Neural progenitor cell (in vitro differentiated cells): ENCODE measurements around the gene MAP4K2.

Experiments
- CTCF ChIP-seq: fragments of 200-600 bp; sonication (generic); IDR thresholded peaks from 2 replicates; pipeline ENCODE4 v1.5.1; 2017; ENCODE audit warnings: antibody characterized with exemption, mild to moderate bottlenecking
- EZH2 ChIP-seq: fragments of 200-600 bp; sonication (generic); IDR thresholded peaks from 2 replicates; pipeline ENCODE4 v1.6.1; 2017; ENCODE audit warnings: antibody characterized with exemption, mild to moderate bottlenecking, moderate library complexity
- EZH2phosphoT487 ChIP-seq: fragments of 200-600 bp; sonication (generic); IDR thresholded peaks from 2 replicates; pipeline ENCODE4 v1.6.1; 2017; ENCODE audit warnings: antibody characterized with exemption

DNA sequence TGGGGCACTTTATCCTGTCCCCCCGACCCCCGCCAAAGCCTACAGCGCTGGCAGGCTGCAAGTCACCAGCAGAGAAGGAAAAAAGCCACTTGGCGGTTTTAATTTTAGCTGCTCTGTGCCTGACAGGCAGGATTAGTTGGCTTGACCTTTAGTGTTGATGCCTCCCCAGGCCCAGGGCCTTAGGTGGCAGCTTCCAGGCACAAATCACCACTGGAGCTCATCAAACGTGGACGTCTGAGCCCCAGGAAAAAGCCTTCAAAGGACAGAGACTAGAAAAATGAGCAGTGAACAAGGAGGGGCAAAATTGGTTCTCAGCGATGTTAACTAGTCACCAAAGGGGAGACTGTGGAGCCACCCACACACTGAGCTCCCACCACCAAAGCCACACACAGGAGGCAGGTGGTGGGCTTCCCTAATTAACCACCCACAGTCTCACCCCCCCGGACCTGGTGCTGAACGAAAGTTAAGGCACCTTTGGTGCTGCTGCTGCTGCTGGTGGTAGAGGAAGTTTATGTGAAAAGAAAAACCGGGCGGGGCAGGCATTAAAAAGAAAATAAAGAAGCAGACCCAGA, 38.9 kb downstream of the MAP4K2 start:
- no peak for TF ChIP-seq CTCF
- TF ChIP-seq EZH2phosphoT487, result no peak
- no peak for TF ChIP-seq EZH2
